Measurements from ENCODE around the gene ADAMTS9. TPM values are rescaled to one million over a fixed set of nuclear protein-coding genes. Genes with fewer than 3 reads are reported as not detected.

The ADAMTS9 gene
- total and polyA plus RNA-seq, 10 of the 15 experiments (the other 5 are each of a cell fraction or from before 2014, with no cell fraction given) = 0.08 TPM; not detected in 9

DNA sequence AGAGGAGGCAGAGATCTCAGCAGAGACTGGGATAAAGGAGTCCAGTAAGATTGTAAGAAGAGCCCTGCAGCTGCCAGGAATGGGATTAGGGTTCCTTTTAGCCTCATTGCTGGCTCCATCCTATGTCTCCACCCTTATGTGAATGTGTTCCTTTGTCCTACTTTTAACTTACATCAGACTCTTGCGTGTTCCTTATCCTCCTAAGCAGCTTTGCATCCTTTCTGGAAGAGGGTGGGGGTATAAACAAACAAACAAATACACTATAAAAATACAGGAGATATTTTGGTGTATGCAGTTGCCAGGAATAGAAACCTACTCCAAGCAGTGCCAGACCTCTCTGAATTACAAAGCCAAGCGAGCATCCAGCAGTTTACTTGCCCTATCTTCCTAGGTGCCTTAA, 194.7 kb downstream of the ADAMTS9 start (continued):
- TF ChIP-seq, protein P1, sequence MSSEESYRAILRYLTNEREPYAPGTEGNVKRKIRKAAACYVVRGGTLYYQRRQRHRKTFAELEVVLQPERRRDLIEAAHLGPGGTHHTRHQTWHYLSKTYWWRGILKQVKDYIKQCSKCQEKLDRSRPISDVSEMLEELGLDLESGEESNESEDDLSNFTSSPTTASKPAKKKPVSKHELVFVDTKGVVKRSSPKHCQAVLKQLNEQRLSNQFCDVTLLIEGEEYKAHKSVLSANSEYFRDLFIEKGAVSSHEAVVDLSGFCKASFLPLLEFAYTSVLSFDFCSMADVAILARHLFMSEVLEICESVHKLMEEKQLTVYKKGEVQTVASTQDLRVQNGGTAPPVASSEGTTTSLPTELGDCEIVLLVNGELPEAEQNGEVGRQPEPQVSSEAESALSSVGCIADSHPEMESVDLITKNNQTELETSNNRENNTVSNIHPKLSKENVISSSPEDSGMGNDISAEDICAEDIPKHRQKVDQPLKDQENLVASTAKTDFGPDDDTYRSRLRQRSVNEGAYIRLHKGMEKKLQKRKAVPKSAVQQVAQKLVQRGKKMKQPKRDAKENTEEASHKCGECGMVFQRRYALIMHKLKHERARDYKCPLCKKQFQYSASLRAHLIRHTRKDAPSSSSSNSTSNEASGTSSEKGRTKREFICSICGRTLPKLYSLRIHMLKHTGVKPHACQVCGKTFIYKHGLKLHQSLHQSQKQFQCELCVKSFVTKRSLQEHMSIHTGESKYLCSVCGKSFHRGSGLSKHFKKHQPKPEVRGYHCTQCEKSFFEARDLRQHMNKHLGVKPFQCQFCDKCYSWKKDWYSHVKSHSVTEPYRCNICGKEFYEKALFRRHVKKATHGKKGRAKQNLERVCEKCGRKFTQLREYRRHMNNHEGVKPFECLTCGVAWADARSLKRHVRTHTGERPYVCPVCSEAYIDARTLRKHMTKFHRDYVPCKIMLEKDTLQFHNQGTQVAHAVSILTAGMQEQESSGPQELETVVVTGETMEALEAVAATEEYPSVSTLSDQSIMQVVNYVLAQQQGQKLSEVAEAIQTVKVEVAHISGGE (CRISPR knock-in tag; IDR thresholded peaks at IDR 0.05) = no peak

DNA sequence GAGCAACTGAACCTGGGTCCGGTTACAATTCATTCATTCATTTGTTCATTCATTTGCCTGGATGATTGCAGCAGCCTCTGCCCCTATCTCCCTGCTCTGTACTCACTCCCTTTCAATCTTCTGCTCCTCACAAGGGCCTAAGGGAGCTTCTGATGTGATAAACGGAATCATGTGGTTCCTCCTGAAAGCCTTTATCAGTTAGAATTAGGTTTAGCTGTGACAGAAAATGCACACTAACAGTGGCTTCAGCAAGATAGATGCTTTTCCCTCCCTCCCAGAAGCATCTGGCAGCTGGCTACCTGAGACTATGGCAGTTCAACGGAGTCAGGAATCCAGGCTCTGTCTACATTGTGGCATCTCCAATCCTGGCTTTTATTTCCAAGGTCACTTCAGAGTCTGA, 196.0 kb downstream of the ADAMTS9 start:
- DNase-seq (ENCODE audit: low read depth, low spot score) (no peak), ATAC-seq (no peak), FAIRE-seq (no peak)
- H3K36me3 ChIP-seq (ENCODE audit: control insufficient read depth in 2 of 2, insufficient read depth in 2 of 2, low read length in 1 of 2) = no peaks in the 10 kb centered on the region
- no peaks in the 10 kb centered on the region for H3K79me2 ChIP-seq (ENCODE audit: control insufficient read depth, insufficient read depth, low read length)
- no peaks in the 10 kb centered on the region for H3K4me1 ChIP-seq (ENCODE audit: control insufficient read depth, insufficient read depth, low read length)
- H3K27ac ChIP-seq (ENCODE audit: control insufficient read depth, insufficient read depth) = no peak overlapping the region
- BruUV-seq (replicated peaks) = no TSS peak
- ChIA-PET RAD21 (ENCODE audit: unreplicated experiment) (no interaction called here), CTCF (interaction anchor here (1.2 to 4.0 kb wide), 2 partner anchors 8 to 461 kb away, joined by 3 to 27 read pairs; no protein-coding TSS in a partner anchor), POLR2A (no interaction called here), SMC1A (ENCODE audit: uncharacterized antibody, unreplicated experiment) (interaction anchor here (1.5 kb wide), 1 partner anchor 15 kb away, joined by 5 read pairs; no protein-coding TSS in a partner anchor)
- no peak overlapping the region for H3K4me3 ChIP-seq
- no peaks in the 10 kb centered on the region for H3K9me3 ChIP-seq (replicated peaks; ENCODE audit: control insufficient read depth, insufficient read depth, low read length)
- in situ Hi-C loops (cut with MboI) (no loop called here), intact Hi-C loops (cut with micrococcal nuclease; ENCODE audit: unreplicated experiment) (no loop called here)
- H3K4me2 ChIP-seq (ENCODE audit: control insufficient read depth, insufficient read depth) = no peak overlapping the region
- H3K27me3 ChIP-seq (replicated peaks in 1 of 2; ENCODE audit: control insufficient read depth in 2 of 2, insufficient read depth in 2 of 2, low read length in 1 of 2) = peaks cover 5 to 13% of the 10 kb centered on the region in 2 experiments
- WGBS (ENCODE audit: insufficient coverage, insufficient replicate concordance, low lambda C conversion rate, missing lambda C conversion rate) = 4% methylated on average over 3 of the region's 3 CpGs
- no peak overlapping the region for H2AFZ ChIP-seq (ENCODE audit: control insufficient read depth, low read depth, low read length)
- no peaks in the 10 kb centered on the region for H4K20me1 ChIP-seq (ENCODE audit: control insufficient read depth, insufficient read depth)
- no peak overlapping the region for H3K9ac ChIP-seq (ENCODE audit: control insufficient read depth, insufficient read depth, low read length)
- TF ChIP-seq YY1 (IDR thresholded peaks at IDR 0.05; ENCODE audit: low read depth, low read length) = no peak
- TF ChIP-seq, protein P2, sequence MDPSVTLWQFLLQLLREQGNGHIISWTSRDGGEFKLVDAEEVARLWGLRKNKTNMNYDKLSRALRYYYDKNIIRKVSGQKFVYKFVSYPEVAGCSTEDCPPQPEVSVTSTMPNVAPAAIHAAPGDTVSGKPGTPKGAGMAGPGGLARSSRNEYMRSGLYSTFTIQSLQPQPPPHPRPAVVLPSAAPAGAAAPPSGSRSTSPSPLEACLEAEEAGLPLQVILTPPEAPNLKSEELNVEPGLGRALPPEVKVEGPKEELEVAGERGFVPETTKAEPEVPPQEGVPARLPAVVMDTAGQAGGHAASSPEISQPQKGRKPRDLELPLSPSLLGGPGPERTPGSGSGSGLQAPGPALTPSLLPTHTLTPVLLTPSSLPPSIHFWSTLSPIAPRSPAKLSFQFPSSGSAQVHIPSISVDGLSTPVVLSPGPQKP (IDR thresholded peaks at IDR 0.05; ENCODE audit: low read depth, low read length) = no peak
- TF ChIP-seq KDM1A (IDR thresholded peaks at IDR 0.05; ENCODE audit: borderline replicate concordance) = no peak
- TF ChIP-seq, protein P3, sequence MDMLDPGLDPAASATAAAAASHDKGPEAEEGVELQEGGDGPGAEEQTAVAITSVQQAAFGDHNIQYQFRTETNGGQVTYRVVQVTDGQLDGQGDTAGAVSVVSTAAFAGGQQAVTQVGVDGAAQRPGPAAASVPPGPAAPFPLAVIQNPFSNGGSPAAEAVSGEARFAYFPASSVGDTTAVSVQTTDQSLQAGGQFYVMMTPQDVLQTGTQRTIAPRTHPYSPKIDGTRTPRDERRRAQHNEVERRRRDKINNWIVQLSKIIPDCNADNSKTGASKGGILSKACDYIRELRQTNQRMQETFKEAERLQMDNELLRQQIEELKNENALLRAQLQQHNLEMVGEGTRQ (IDR thresholded peaks at IDR 0.05; ENCODE audit: borderline replicate concordance, low read depth, low read length) = no peak
- no peak for TF ChIP-seq ASH2L (IDR thresholded peaks at IDR 0.05; ENCODE audit: borderline replicate concordance, low read depth)
- no peak for TF ChIP-seq CBX3 (IDR thresholded peaks at IDR 0.05; ENCODE audit: borderline replicate concordance, low read depth)
- TF ChIP-seq CHD2 (IDR thresholded peaks at IDR 0.05; ENCODE audit: borderline replicate concordance, low read depth, low read length) = no peak
- TF ChIP-seq, protein P1 (CRISPR knock-in tag; IDR thresholded peaks at IDR 0.05) = no peak
- no peak for TF ChIP-seq SIN3A (IDR thresholded peaks at IDR 0.05; ENCODE audit: low read depth, low read length)
- TF ChIP-seq ZNF207 (IDR thresholded peaks at IDR 0.05; ENCODE audit: borderline replicate concordance) = no peak
